H1 (cell line): ENCODE results near the gene TEDDM1. TPM values are rescaled to one million over a fixed set of nuclear protein-coding genes. Genes with fewer than 3 reads are reported as not detected.

Experiments
- CTCF ChIA-PET: fragments of 300-600 bp; sonication (Branson Sonifier 250); formaldehyde crosslinking; loops from one replicate; lab custom pipeline; 2021; ENCODE audit not compliant: partially characterized antibody; lab: Charles Lee
- POLR2A ChIA-PET: fragments of 300-600 bp; sonication (Branson Sonifier 250); formaldehyde crosslinking; loops from one replicate; lab custom pipeline; 2021; ENCODE audit warnings: inconsistent platforms; ENCODE audit not compliant: partially characterized antibody; lab: Charles Lee
- DNase-seq, 2 experiments: peaks; one replicate each; pipeline versions ENCODE4 v3.0.0 to v3.0.0-alpha.2; 2010 to 2022; ENCODE audit warnings: low spot score in 2 of 2, low read depth in 1 of 2, mixed read lengths in 1 of 2
- FAIRE-seq: peaks from 2 replicates; lab custom pipeline; 2011; peaks lifted over from hg19 to GRCh38; lab: Jason Lieb, UNC
- H2AFZ ChIP-seq: 2 replicates; pipeline ENCODE4 v1.8.1; 2012; ENCODE audit warnings: low read length, inconsistent platforms
- H2AK5ac ChIP-seq: 2 replicates; pipeline ENCODE4 v1.6.1; 2013; ENCODE audit warnings: low read depth, low read length
- H2BK120ac ChIP-seq: replicated peaks from 2 replicates; pipeline ENCODE3; 2013; ENCODE audit warnings: low read depth, low read length, inconsistent platforms
- H2BK12ac ChIP-seq: 2 replicates; pipeline ENCODE4 v1.6.1; 2013; ENCODE audit warnings: low read depth, low read length
- H2BK15ac ChIP-seq: 2 replicates; pipeline ENCODE4 v1.6.1; 2013; ENCODE audit warnings: low read length
- H2BK20ac ChIP-seq: 2 replicates; pipeline ENCODE4 v1.6.1; 2013; ENCODE audit warnings: low read length
- H2BK5ac ChIP-seq: 2 replicates; pipeline ENCODE4 v1.6.1; 2013; ENCODE audit warnings: low read depth, low read length
- H3K14ac ChIP-seq: 2 replicates; pipeline ENCODE4 v1.6.1; 2013; ENCODE audit warnings: inconsistent platforms; ENCODE audit not compliant: insufficient read length
- H3K18ac ChIP-seq: 2 replicates; pipeline ENCODE4 v1.6.1; 2013; ENCODE audit warnings: low read length; ENCODE audit errors: extremely low read depth
- H3K23ac ChIP-seq: 2 replicates; pipeline ENCODE4 v1.6.1; 2013; ENCODE audit warnings: inconsistent platforms; ENCODE audit not compliant: insufficient read length
- H3K23me2 ChIP-seq: 2 replicates; pipeline ENCODE4 v1.6.1; 2013; ENCODE audit warnings: low read depth, low read length
- H3K27ac ChIP-seq: 2 replicates; pipeline ENCODE4 v1.6.1; 2011; ENCODE audit warnings: low read depth, low read length, inconsistent platforms
- H3K27me3 ChIP-seq, 4 experiments: replicated peaks in 1 of 4; 1 replicate in 1 of 4; 2 replicates in 3 of 4; pipeline versions ENCODE4 v1.6.1 to v1.8.1; 2011 to 2013; ENCODE audit warnings: low read length in 3 of 4, mild to moderate bottlenecking in 3 of 4, inconsistent platforms in 2 of 4, mixed read lengths in 2 of 4, moderate library complexity in 1 of 4; ENCODE audit not compliant: control insufficient read depth in 3 of 4, insufficient read depth in 3 of 4; ENCODE audit errors: extremely low read depth in 1 of 4
- H3K36me3 ChIP-seq, 4 experiments: 2 replicates each; pipeline versions ENCODE4 v1.6.1 to v1.8.1; 2011 to 2013; ENCODE audit warnings: mild to moderate bottlenecking in 4 of 4, low read length in 3 of 4, moderate library complexity in 2 of 4, control low read depth in 1 of 4, inconsistent platforms in 1 of 4; ENCODE audit not compliant: insufficient read depth in 4 of 4, control insufficient read depth in 2 of 4
- H3K4ac ChIP-seq: replicated peaks from 2 replicates; pipeline ENCODE3; 2013; ENCODE audit warnings: low read length, low read depth, mixed read lengths, inconsistent platforms; ENCODE audit not compliant: insufficient read length
- H3K4me1 ChIP-seq, 4 experiments: replicated peaks in 1 of 4; 1 replicate in 1 of 4; 2 replicates in 3 of 4; pipeline versions ENCODE4 v1.6.1 to v1.8.1; 2011 to 2013; ENCODE audit warnings: low read length in 3 of 4, inconsistent platforms in 2 of 4, mixed read lengths in 1 of 4; ENCODE audit not compliant: insufficient read depth in 4 of 4, control insufficient read depth in 3 of 4
- H3K4me2 ChIP-seq, 2 experiments: 2 replicates each; pipeline versions ENCODE4 v1.6.1 to v1.8.1; 2011 to 2013; ENCODE audit warnings: low read depth in 2 of 2, low read length in 2 of 2, control low read depth in 1 of 2, inconsistent platforms in 1 of 2, mild to moderate bottlenecking in 1 of 2; ENCODE audit not compliant: insufficient read depth in 1 of 2
- H3K4me3 ChIP-seq, 4 experiments: fragments of 200-600, 300-600 bp in 1 of 4; sonication (generic), shearing (Covaris generic), sonication (Bioruptor Twin) in 1 of 4; 2 replicates each; pipeline versions ENCODE4 v1.5.1 to v1.8.1; 2011 to 2016; ENCODE audit warnings: low read length in 4 of 4, low read depth in 3 of 4, control low read depth in 2 of 4, inconsistent platforms in 2 of 4, mild to moderate bottlenecking in 2 of 4, mixed read lengths in 1 of 4, moderate library complexity in 1 of 4; ENCODE audit not compliant: insufficient read depth in 2 of 4; ENCODE audit errors: extremely low read depth in 1 of 4
- H3K56ac ChIP-seq: replicated peaks from 2 replicates; pipeline ENCODE3; 2013; ENCODE audit warnings: low read depth, mild to moderate bottlenecking, mixed read lengths, low read length, inconsistent platforms; ENCODE audit not compliant: insufficient read length
- H3K79me1 ChIP-seq: 2 replicates; pipeline ENCODE4 v1.6.1; 2013; ENCODE audit warnings: low read depth, low read length, control low read depth
- H3K79me2 ChIP-seq, 2 experiments: 2 replicates each; pipeline versions ENCODE4 v1.6.1 to v1.8.1; 2012 to 2013; ENCODE audit warnings: low read length in 2 of 2, mild to moderate bottlenecking in 2 of 2, inconsistent platforms in 1 of 2; ENCODE audit not compliant: insufficient read depth in 2 of 2, control insufficient read depth in 1 of 2
- H3K9ac ChIP-seq, 4 experiments: replicated peaks in 1 of 4; 1 replicate in 1 of 4; 2 replicates in 3 of 4; pipeline versions ENCODE4 v1.6.1 to v1.8.1; 2011 to 2013; ENCODE audit warnings: low read depth in 3 of 4, low read length in 3 of 4, control low read depth in 2 of 4, mild to moderate bottlenecking in 2 of 4, moderate library complexity in 2 of 4, inconsistent platforms in 1 of 4; ENCODE audit errors: extremely low read depth in 1 of 4
- H3K9me3 ChIP-seq, 2 experiments: 2 replicates each; pipeline versions ENCODE4 v1.6.1 to v1.8.1; 2012 to 2013; ENCODE audit warnings: mild to moderate bottlenecking in 2 of 2, moderate library complexity in 2 of 2, control low read depth in 1 of 2, inconsistent platforms in 1 of 2, low read depth in 1 of 2, low read length in 1 of 2, mixed read lengths in 1 of 2; ENCODE audit not compliant: insufficient read depth in 2 of 2
- H4K20me1 ChIP-seq, 2 experiments: replicated peaks in 1 of 2; 2 replicates each; pipeline versions ENCODE3 to v1.8.1; 2011 to 2013; ENCODE audit warnings: inconsistent platforms in 2 of 2, low read length in 2 of 2, mild to moderate bottlenecking in 1 of 2; ENCODE audit not compliant: insufficient read depth in 2 of 2, control insufficient read depth in 1 of 2
- H4K5ac ChIP-seq: 2 replicates; pipeline ENCODE4 v1.6.1; 2013; ENCODE audit warnings: low read length, low read depth, mixed read lengths, inconsistent platforms; ENCODE audit not compliant: insufficient read length
- H4K8ac ChIP-seq: 2 replicates; pipeline ENCODE4 v1.8.0; 2013; ENCODE audit warnings: mild to moderate bottlenecking, moderate library complexity, low read length, inconsistent platforms; ENCODE audit not compliant: insufficient read depth; ENCODE audit errors: extremely low read depth
- H4K91ac ChIP-seq: replicated peaks from 2 replicates; pipeline ENCODE3; 2013; ENCODE audit warnings: low read length, mixed read lengths, inconsistent platforms; ENCODE audit not compliant: insufficient read length
- BCL11A ChIP-seq, 2 experiments: IDR thresholded peaks; one replicate each; pipeline ENCODE4 v1.6.1; 2011; ENCODE audit warnings: low read depth in 2 of 2, low read length in 2 of 2, mild to moderate bottlenecking in 2 of 2
- CTCF ChIP-seq, 3 experiments: IDR thresholded peaks; 1 replicate in 2 of 3; 2 replicates in 1 of 3; pipeline versions ENCODE4 v1.5.1 to v1.6.1; 2011; ENCODE audit warnings: low read length in 3 of 3, mild to moderate bottlenecking in 3 of 3, inconsistent platforms in 2 of 3, low read depth in 1 of 3, moderate library complexity in 1 of 3; ENCODE audit not compliant: insufficient read depth in 1 of 3; ENCODE audit errors: control extremely low read depth in 1 of 3
- EGR1 ChIP-seq: IDR thresholded peaks from 2 replicates; pipeline ENCODE4 v1.6.1; 2011; ENCODE audit warnings: low read depth, low read length, borderline replicate concordance
- HDAC2 ChIP-seq, 2 experiments: fragments of 300-600 bp in 1 of 2; sonication (generic) in 1 of 2; IDR thresholded peaks; 2 replicates each; pipeline ENCODE4 v1.6.1; 2011 to 2012; ENCODE audit warnings: low read depth in 2 of 2, low read length in 2 of 2, mild to moderate bottlenecking in 2 of 2, moderate library complexity in 2 of 2, borderline replicate concordance in 1 of 2, inconsistent platforms in 1 of 2
- HDAC6 ChIP-seq: IDR thresholded peaks from one replicate; pipeline ENCODE4 v1.7.1; 2012; ENCODE audit warnings: low read depth, mild to moderate bottlenecking, inconsistent platforms, low read length, moderate library complexity
- KDM1A ChIP-seq: fragments of 200-600, 300-600 bp; sonication (generic); IDR thresholded peaks from 2 replicates; pipeline ENCODE4 v1.7.1; 2016; ENCODE audit warnings: mild to moderate bottlenecking, low read length, borderline replicate concordance
- KDM4A ChIP-seq: IDR thresholded peaks from one replicate; pipeline ENCODE4 v1.7.1; 2012; ENCODE audit warnings: low read depth, mild to moderate bottlenecking, moderate library complexity, low read length, inconsistent platforms; ENCODE audit not compliant: severe bottlenecking
- POLR2A ChIP-seq, 2 experiments: IDR thresholded peaks; 1 replicate in 1 of 2; 2 replicates in 1 of 2; pipeline ENCODE4 v1.6.1; 2011; ENCODE audit warnings: low read depth in 2 of 2, low read length in 2 of 2, mild to moderate bottlenecking in 2 of 2; ENCODE audit errors: control extremely low read depth in 1 of 2
- TEAD4 ChIP-seq: IDR thresholded peaks from 2 replicates; pipeline ENCODE4 v1.6.1; 2012; ENCODE audit warnings: low read depth, low read length, inconsistent platforms, mixed read lengths
- USF2 ChIP-seq: IDR thresholded peaks from 2 replicates; pipeline ENCODE4 v1.6.1; 2011; ENCODE audit warnings: low read length, improper control_type of control experiment
- WGBS, 2 experiments: shearing (Covaris generic) in 1 of 2; methylation state at CpG; one replicate each; pipeline versions ENCODE4 v1.1.6 to v1.1.7; 2013 to 2015; ENCODE audit warnings: low lambda C conversion rate in 2 of 2, mixed read lengths in 2 of 2, inconsistent platforms in 1 of 2, low coverage in 1 of 2, missing lambda C conversion rate in 1 of 2; ENCODE audit not compliant: insufficient replicate concordance in 2 of 2, insufficient coverage in 1 of 2, insufficient read length in 1 of 2; ENCODE audit errors: extremely low coverage in 1 of 2, missing lambda C conversion rate in 1 of 2; 5-methylcytosine and 5-hydroxymethylcytosine counted together
- polyA plus RNA-seq, 7 experiments: library from polyadenylated mRNA; depleted of rRNA in 3 of 7; stranded (reverse) in 5 of 7; unstranded in 2 of 7; fragments of >200 nt in 5 of 7; fragments of 200-250 nt in 2 of 7; gene quantifications; 1 replicate in 5 of 7; 2 replicates in 1 of 7; 4 replicates in 1 of 7; pipeline versions ENCODE4 v1.2.1 to v1.2.3, GENCODE V29; 2011 to 2013; ENCODE audit warnings: missing spikeins in 2 of 7, mixed read lengths in 2 of 7
- total RNA-seq: library from RNA; stranded (reverse); fragmentation: NEBNext Ultra II Directional; extraction: Animal tissue kit (Norgen Biotek cat#: 25700); gene quantifications from 2 replicates; pipeline ENCODE4 v1.2.1, GENCODE V29; 2021

TEDDM1 gene
- total and polyA plus RNA-seq, 2 of the 8 experiments (the other 6 are each of a cell fraction or from before 2014, with no cell fraction given): not detected

- Histone ChIP-seq H3K56ac (no peak overlapping the region), H3K4me3 (no peak overlapping the region), H4K91ac (no peak overlapping the region), H3K18ac (no peak overlapping the region), H2BK5ac (no peak overlapping the region), H3K9ac (no peak overlapping the region), H3K9me3 (no peaks in the 10 kb centered on the region), H4K20me1 (peaks cover 26 to 37% of the 10 kb centered on the region in 2 experiments), H2BK20ac (no peak overlapping the region), H2BK120ac (no peak overlapping the region), H3K79me2 (peaks cover 8 to 33% of the 10 kb centered on the region in 2 experiments), H3K27me3 (no peaks in the 10 kb centered on the region), H2BK15ac (no peak overlapping the region), H3K36me3 (peaks cover 46 to 76% (median 66%) of the 10 kb centered on the region in 4 experiments), H2AFZ (no peak overlapping the region), H4K5ac (no peak overlapping the region), H3K23ac (no peak overlapping the region), H3K23me2 (no peaks in the 10 kb centered on the region), H2AK5ac (no peak overlapping the region), H4K8ac (no peak overlapping the region), H3K4me1 (peaks cover 0 to 5% (median 3%) of the 10 kb centered on the region in 4 experiments; a peak in 2 of 7 replicates), H3K27ac (no peak overlapping the region), H3K14ac (no peak overlapping the region), H3K79me1 (peaks cover 10% of the 10 kb centered on the region), H3K4me2 (no peak overlapping the region), H3K4ac (no peak overlapping the region), H2BK12ac (no peak overlapping the region)
- DNase-seq (no peak), FAIRE-seq (no peak)
- POLR2A ChIA-PET: interaction anchor here (0.9 to 1.3 kb wide), 5 partner anchors 9 to 292 kb away, joined by 3 to 4 read pairs (median 3); no protein-coding TSS in a partner anchor
- CTCF ChIA-PET: interaction anchor here (0.6 to 0.7 kb wide), 2 partner anchors 60 to 379 kb away, joined by 3 read pairs; no protein-coding TSS in a partner anchor
- WGBS, 2 experiments: 93% methylated on average over 7 of the region's 7 CpGs; no CpG with 5 or more reads in 1 of the 2 experiments
- TF ChIP-seq KDM4A (no peak), CTCF (IDR thresholded peaks at IDR 0.05; ENCODE audit: control extremely low read depth in 1 of 3, insufficient read depth in 1 of 3, low read depth in 1 of 3, low read length in 3 of 3) (no peak), KDM1A (no peak), TEAD4 (no peak), EGR1 (no peak), HDAC2 (IDR thresholded peaks at IDR 0.05; ENCODE audit: borderline replicate concordance in 1 of 2, low read depth in 2 of 2, low read length in 2 of 2) (no peak), USF2 (no peak), POLR2A (IDR thresholded peaks at IDR 0.05; ENCODE audit: control extremely low read depth in 1 of 2, low read depth in 2 of 2, low read length in 2 of 2) (no peak; a peak in 1 of 3 replicates), BCL11A (IDR thresholded peaks at IDR 0.05; ENCODE audit: low read depth in 2 of 2, low read length in 2 of 2) (no peak), HDAC6 (no peak)
Measured at GRCh38 chr1:182383934-182384333, 16.5 kb downstream of the TEDDM1 start.
